Endodermal cell (in vitro differentiated cells): ENCODE measurements around the gene RASGEF1C. TPM values are rescaled to one million over a fixed set of nuclear protein-coding genes. Genes with fewer than 3 reads are reported as not detected.
A peak's percentile ranks its signal among the peaks of the same experiment; 100 is the strongest.

Experiments
- DNase-seq: peaks from one replicate; pipeline ENCODE4 v3.0.0-alpha.2; 2017
- H3K27ac ChIP-seq: 2 replicates; pipeline ENCODE4 v1.5.1; 2013; ENCODE audit warnings: mild to moderate bottlenecking, low read depth, low read length, moderate library complexity
- H3K27me3 ChIP-seq: 2 replicates; pipeline ENCODE4 v1.6.1; 2013; ENCODE audit warnings: mild to moderate bottlenecking, low read length, moderate library complexity; ENCODE audit not compliant: insufficient read depth, control insufficient read depth, poor library complexity, severe bottlenecking
- H3K36me3 ChIP-seq: 2 replicates; pipeline ENCODE4 v1.7.0; 2013; ENCODE audit warnings: mild to moderate bottlenecking, low read length, moderate library complexity; ENCODE audit not compliant: control insufficient read depth, insufficient read depth
- H3K4me1 ChIP-seq: one replicate; pipeline ENCODE4 v1.7.0; 2013; ENCODE audit warnings: low read length; ENCODE audit not compliant: control insufficient read depth, insufficient read depth
- H3K4me3 ChIP-seq: 2 replicates; pipeline ENCODE4 v1.5.1; 2013; ENCODE audit warnings: mild to moderate bottlenecking, low read length, moderate library complexity
- H3K9ac ChIP-seq: 2 replicates; pipeline ENCODE4 v1.6.1; 2013; ENCODE audit warnings: mild to moderate bottlenecking, low read length, moderate library complexity; ENCODE audit not compliant: poor library complexity, severe bottlenecking; ENCODE audit errors: extremely low read depth
- H3K9me3 ChIP-seq: 2 replicates; pipeline ENCODE4 v1.6.1; 2013; ENCODE audit warnings: mild to moderate bottlenecking, low read length, moderate library complexity; ENCODE audit not compliant: control insufficient read depth
- H3K27ac Mint-ChIP-seq: 2 replicates; pipeline ENCODE4 v1.8.0; 2020; ENCODE audit warnings: mixed read lengths
- H3K27me3 Mint-ChIP-seq: 2 replicates; pipeline ENCODE4 v1.8.0; 2021; ENCODE audit warnings: mild to moderate bottlenecking, mixed read lengths; ENCODE audit not compliant: insufficient read depth
- H3K36me3 Mint-ChIP-seq: 2 replicates; pipeline ENCODE4 v1.8.0; 2020; ENCODE audit warnings: low read depth, mixed read lengths
- H3K4me1 Mint-ChIP-seq: 2 replicates; pipeline ENCODE4 v1.8.0; 2020; ENCODE audit warnings: mixed read lengths
- H3K4me3 Mint-ChIP-seq: 2 replicates; pipeline ENCODE4 v1.8.0; 2020; ENCODE audit warnings: mild to moderate bottlenecking, moderate library complexity, mixed read lengths
- H3K9me3 Mint-ChIP-seq: 2 replicates; pipeline ENCODE4 v1.8.0; 2020; ENCODE audit warnings: mild to moderate bottlenecking, mixed read lengths
- WGBS, 2 experiments: methylation state at CpG; one replicate each; pipeline versions ENCODE4 v1.1.5 to v1.1.7; 2013; ENCODE audit warnings: missing lambda C conversion rate in 2 of 2, mixed read lengths in 1 of 2; ENCODE audit not compliant: insufficient coverage in 1 of 2, insufficient read length in 1 of 2; 5-methylcytosine and 5-hydroxymethylcytosine counted together
- total RNA-seq, 2 donors: library from RNA; stranded (reverse); fragmentation: NEBNext Ultra II Directional in 1 of 2; extraction: Animal tissue kit (Norgen Biotek cat#: 25700) in 1 of 2; gene quantifications; 2 replicates in 1 of 2; 3 replicates in 1 of 2; pipeline ENCODE4 v1.2.1, GENCODE V29; 2021
- TF ChIP-seq, protein P1 (sequence below): fragments of 200-600 bp; sonication (generic); conservative IDR thresholded peaks from 2 replicates; pipeline ENCODE4 v1.5.0; 2021; ENCODE audit warnings: antibody characterized with exemption, mild to moderate bottlenecking

RASGEF1C gene
- total RNA-seq, 2 donors from 2014 or later, result 0.62 to 0.75 TPM

GRCh38 chr5:180141068-180141660 is 67.8 kb downstream of the RASGEF1C start:
- H3K27ac ChIP-seq, result no peak overlapping the region
- no peaks in the 10 kb centered on the region for H3K27me3 ChIP-seq
- H3K36me3 ChIP-seq, result no peaks in the 10 kb centered on the region
- peaks cover under 1% of the 10 kb centered on the region for H3K9me3 ChIP-seq
- WGBS, 2 experiments, result 90 to 93% methylated on average over 11 to 14 of the region's 14 CpGs
- no peak overlapping the region for H3K4me3 ChIP-seq
- Mint-ChIP-seq H3K27ac (no peak overlapping the region), H3K4me1 (no peaks in the 10 kb centered on the region), H3K36me3 (no peaks in the 10 kb centered on the region), H3K4me3 (no peak overlapping the region), H3K27me3 (peaks cover 6% of the 10 kb centered on the region), H3K9me3 (peaks cover 3% of the 10 kb centered on the region)
- no peak for DNase-seq
- H3K4me1 ChIP-seq, result no peaks in the 10 kb centered on the region
- TF ChIP-seq, protein P1, sequence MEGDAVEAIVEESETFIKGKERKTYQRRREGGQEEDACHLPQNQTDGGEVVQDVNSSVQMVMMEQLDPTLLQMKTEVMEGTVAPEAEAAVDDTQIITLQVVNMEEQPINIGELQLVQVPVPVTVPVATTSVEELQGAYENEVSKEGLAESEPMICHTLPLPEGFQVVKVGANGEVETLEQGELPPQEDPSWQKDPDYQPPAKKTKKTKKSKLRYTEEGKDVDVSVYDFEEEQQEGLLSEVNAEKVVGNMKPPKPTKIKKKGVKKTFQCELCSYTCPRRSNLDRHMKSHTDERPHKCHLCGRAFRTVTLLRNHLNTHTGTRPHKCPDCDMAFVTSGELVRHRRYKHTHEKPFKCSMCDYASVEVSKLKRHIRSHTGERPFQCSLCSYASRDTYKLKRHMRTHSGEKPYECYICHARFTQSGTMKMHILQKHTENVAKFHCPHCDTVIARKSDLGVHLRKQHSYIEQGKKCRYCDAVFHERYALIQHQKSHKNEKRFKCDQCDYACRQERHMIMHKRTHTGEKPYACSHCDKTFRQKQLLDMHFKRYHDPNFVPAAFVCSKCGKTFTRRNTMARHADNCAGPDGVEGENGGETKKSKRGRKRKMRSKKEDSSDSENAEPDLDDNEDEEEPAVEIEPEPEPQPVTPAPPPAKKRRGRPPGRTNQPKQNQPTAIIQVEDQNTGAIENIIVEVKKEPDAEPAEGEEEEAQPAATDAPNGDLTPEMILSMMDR, result no peak
- no peak overlapping the region for H3K9ac ChIP-seq

DNA sequence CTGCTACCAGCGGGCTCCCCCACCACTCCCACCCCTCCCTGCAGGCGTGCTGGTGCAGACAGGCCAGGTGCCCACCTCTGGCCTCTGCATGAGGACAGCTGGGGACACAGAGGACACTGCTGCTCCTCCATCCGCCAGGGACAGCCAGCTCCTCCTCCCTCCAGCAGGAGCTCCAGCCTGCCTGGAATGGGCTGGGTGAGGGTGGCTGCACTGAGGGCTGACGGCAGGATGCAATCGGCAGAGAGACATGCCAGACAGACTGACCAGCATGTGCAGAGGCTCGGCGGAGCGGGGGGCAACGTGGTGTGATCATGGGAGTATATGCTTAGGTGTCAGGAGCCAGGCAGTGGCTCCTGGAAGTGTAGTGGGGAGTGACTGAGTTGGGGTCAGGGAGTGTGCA is 68.4 kb downstream of the RASGEF1C start:
- no peak overlapping the region for H3K27ac Mint-ChIP-seq

DNA sequence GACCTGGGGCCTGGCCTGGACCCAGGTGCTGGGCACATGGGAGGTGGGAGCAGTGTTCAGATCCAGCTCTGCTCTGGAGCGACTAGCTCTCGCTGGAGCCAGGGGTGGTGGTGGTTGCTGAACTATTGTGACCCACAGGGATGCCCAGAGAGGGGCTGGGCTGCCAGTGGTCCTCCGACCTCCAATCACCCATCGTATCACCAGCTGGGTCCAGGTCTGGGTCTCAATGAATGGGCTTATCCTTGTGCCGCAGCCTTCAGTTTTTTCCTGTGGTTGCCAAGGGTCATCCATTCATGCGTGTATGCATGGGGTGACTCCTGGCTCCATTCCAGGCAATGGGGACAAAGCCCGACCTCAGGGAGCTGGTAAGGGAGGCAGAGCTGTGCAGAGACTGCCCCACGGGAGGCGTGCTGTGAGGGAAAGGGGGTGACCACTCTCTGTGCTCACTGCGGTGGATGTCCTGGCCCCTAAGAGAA is 68.9 kb downstream of the RASGEF1C start:
- peaks cover 3% of the 10 kb centered on the region for H3K27me3 Mint-ChIP-seq
- H3K36me3 Mint-ChIP-seq, result no peaks in the 10 kb centered on the region
- no peak for DNase-seq

More for the DNA sequence above, 68.4 kb downstream of the RASGEF1C start:
- Mint-ChIP-seq H3K9me3 (no peaks in the 10 kb centered on the region), H3K36me3 (no peaks in the 10 kb centered on the region), H3K4me1 (no peaks in the 10 kb centered on the region), H3K27me3 (peaks cover 3% of the 10 kb centered on the region), H3K4me3 (no peak overlapping the region)
- WGBS, 2 experiments, result 77 to 86% methylated on average over 5 to 9 of the region's 9 CpGs
- no peaks in the 10 kb centered on the region for H3K4me1 ChIP-seq
- H3K27ac ChIP-seq, result no peak overlapping the region
- no peaks in the 10 kb centered on the region for H3K36me3 ChIP-seq
- no peaks in the 10 kb centered on the region for H3K27me3 ChIP-seq
- no peak overlapping the region for H3K4me3 ChIP-seq
- DNase-seq, result peak; percentile 41
- TF ChIP-seq, protein P1, result no peak
- H3K9me3 ChIP-seq, result no peaks in the 10 kb centered on the region
- no peak overlapping the region for H3K9ac ChIP-seq

More for the DNA sequence above, 68.9 kb downstream of the RASGEF1C start:
- no peaks in the 10 kb centered on the region for H3K36me3 ChIP-seq
- no peak overlapping the region for H3K27ac Mint-ChIP-seq
- H3K9ac ChIP-seq, result no peak overlapping the region
- H3K9me3 Mint-ChIP-seq, result no peaks in the 10 kb centered on the region
- H3K4me3 Mint-ChIP-seq, result no peak overlapping the region
- no peaks in the 10 kb centered on the region for H3K4me1 ChIP-seq
- H3K27ac ChIP-seq, result no peak overlapping the region
- TF ChIP-seq, protein P1, result no peak
- 81 to 100% methylated on average over 2 to 10 of the region's 10 CpGs for WGBS, 2 experiments
- H3K4me1 Mint-ChIP-seq, result no peaks in the 10 kb centered on the region
- H3K4me3 ChIP-seq, result no peak overlapping the region
- no peaks in the 10 kb centered on the region for H3K9me3 ChIP-seq
- H3K27me3 ChIP-seq, result no peaks in the 10 kb centered on the region
